GM23338 (cell line): Measurements from ENCODE around the gene NCF2.
"Not testable (repeated sequence)": the region's sequence is repeated elsewhere in the genome, so short reads cannot be mapped to it uniquely, and the experiment has no call there.

Source experiments
- CREB1 ChIP-seq: fragments of 250-450 bp; sonication (Bioruptor Pico); IDR thresholded peaks from 2 replicates; pipeline ENCODE4 v1.5.0; 2020; ENCODE audit warnings: low read depth, mild to moderate bottlenecking, moderate library complexity
- CTCF ChIP-seq, 2 experiments: fragments of 200-600 bp in 1 of 2; sonication (generic) in 1 of 2; conservative IDR thresholded peaks; 2 replicates each; pipeline versions ENCODE4 v1.5.1 to v1.6.1; 2016 to 2017; ENCODE audit warnings: antibody characterized with exemption in 2 of 2, low read depth in 2 of 2, mild to moderate bottlenecking in 2 of 2, moderate library complexity in 1 of 2
- ETS1 ChIP-seq: IDR thresholded peaks from 2 replicates; pipeline ENCODE4 v1.6.1; 2016; ENCODE audit warnings: antibody characterized with exemption
- EZH2 ChIP-seq: fragments of 200-600 bp; sonication (generic); IDR thresholded peaks from one replicate; pipeline ENCODE4 v1.8.0; 2017; ENCODE audit warnings: antibody characterized with exemption, mild to moderate bottlenecking, low read depth; ENCODE audit not compliant: unreplicated experiment
- EZH2phosphoT487 ChIP-seq: fragments of 200-600 bp; sonication (generic); IDR thresholded peaks from one replicate; pipeline ENCODE4 v1.8.1; 2018; ENCODE audit warnings: antibody characterized with exemption; ENCODE audit not compliant: unreplicated experiment
- NANOG ChIP-seq: IDR thresholded peaks from 2 replicates; pipeline ENCODE4 v1.6.1; 2016; ENCODE audit warnings: antibody characterized with exemption, borderline replicate concordance
- POLR2AphosphoS5 ChIP-seq: IDR thresholded peaks from 2 replicates; pipeline ENCODE4 v1.6.1; 2016; ENCODE audit warnings: antibody characterized with exemption, low read depth
- REST ChIP-seq: IDR thresholded peaks from one replicate; pipeline ENCODE4 v1.6.1; 2018; ENCODE audit warnings: antibody characterized with exemption; ENCODE audit not compliant: unreplicated experiment
- STAT1 ChIP-seq: IDR thresholded peaks from one replicate; pipeline ENCODE4 v1.6.1; 2016; ENCODE audit warnings: antibody characterized with exemption; ENCODE audit not compliant: unreplicated experiment
- ZNF114 ChIP-seq: fragments of 250-450 bp; sonication (Bioruptor Pico); IDR thresholded peaks from 2 replicates; pipeline ENCODE4 v1.5.0; 2020; ENCODE audit warnings: mild to moderate bottlenecking, moderate library complexity
- ZNF462 ChIP-seq: fragments of 250-450 bp; sonication (Bioruptor Pico); IDR thresholded peaks from 2 replicates; pipeline ENCODE4 v1.5.0; 2020; ENCODE audit warnings: mild to moderate bottlenecking, moderate library complexity

GRCh38 chr1:183618202-183618601 is 27.9 kb upstream of the NCF2 start:
- TF ChIP-seq CTCF (conservative IDR thresholded peaks at IDR 0.05; ENCODE audit: low read depth in 2 of 2); EZH2; POLR2AphosphoS5; REST; ZNF114 (CRISPR knock-in tag); ETS1; ZNF462; EZH2phosphoT487; CREB1 (CRISPR knock-in tag); NANOG; STAT1: not testable (repeated sequence)
